Measurements from ENCODE around the gene DNAH10.

DNAH10 gene

DNA sequence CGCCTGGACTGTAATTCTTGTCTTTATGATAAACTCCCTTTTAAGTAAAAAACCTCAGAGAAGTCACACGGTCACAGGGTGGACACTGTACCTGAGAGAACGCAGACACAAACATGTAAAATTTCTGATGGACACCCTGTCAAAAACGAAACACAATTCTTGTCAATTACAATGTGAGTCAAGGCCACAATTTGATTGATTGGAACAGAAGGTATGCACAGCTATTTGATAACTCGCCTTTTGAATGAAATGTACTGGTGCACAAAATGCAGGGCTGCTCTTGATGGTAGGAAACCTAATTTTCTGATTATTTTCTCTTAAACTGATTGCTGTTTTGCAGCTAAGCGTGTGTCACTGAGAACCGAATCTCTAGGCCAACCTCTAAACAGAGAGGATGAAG, 9.2 kb downstream of the DNAH10 start:
- TF ChIP-seq, protein P1, sequence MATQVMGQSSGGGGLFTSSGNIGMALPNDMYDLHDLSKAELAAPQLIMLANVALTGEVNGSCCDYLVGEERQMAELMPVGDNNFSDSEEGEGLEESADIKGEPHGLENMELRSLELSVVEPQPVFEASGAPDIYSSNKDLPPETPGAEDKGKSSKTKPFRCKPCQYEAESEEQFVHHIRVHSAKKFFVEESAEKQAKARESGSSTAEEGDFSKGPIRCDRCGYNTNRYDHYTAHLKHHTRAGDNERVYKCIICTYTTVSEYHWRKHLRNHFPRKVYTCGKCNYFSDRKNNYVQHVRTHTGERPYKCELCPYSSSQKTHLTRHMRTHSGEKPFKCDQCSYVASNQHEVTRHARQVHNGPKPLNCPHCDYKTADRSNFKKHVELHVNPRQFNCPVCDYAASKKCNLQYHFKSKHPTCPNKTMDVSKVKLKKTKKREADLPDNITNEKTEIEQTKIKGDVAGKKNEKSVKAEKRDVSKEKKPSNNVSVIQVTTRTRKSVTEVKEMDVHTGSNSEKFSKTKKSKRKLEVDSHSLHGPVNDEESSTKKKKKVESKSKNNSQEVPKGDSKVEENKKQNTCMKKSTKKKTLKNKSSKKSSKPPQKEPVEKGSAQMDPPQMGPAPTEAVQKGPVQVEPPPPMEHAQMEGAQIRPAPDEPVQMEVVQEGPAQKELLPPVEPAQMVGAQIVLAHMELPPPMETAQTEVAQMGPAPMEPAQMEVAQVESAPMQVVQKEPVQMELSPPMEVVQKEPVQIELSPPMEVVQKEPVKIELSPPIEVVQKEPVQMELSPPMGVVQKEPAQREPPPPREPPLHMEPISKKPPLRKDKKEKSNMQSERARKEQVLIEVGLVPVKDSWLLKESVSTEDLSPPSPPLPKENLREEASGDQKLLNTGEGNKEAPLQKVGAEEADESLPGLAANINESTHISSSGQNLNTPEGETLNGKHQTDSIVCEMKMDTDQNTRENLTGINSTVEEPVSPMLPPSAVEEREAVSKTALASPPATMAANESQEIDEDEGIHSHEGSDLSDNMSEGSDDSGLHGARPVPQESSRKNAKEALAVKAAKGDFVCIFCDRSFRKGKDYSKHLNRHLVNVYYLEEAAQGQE (IDR thresholded peaks at IDR 0.05; ENCODE audit: low read depth): no peak
- TF ChIP-seq YY1 (IDR thresholded peaks at IDR 0.05; ENCODE audit: low read depth): no peak
- TF ChIP-seq, protein P2, sequence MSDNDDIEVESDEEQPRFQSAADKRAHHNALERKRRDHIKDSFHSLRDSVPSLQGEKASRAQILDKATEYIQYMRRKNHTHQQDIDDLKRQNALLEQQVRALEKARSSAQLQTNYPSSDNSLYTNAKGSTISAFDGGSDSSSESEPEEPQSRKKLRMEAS (IDR thresholded peaks at IDR 0.05): no peak
- no peak for TF ChIP-seq CEBPB (IDR thresholded peaks at IDR 0.05)
- TF ChIP-seq EGR1 (IDR thresholded peaks at IDR 0.05): no peak
- TF ChIP-seq CREB1 (IDR thresholded peaks at IDR 0.05; ENCODE audit: low read depth): no peak
- no peak for TF ChIP-seq RAD21 (IDR thresholded peaks at IDR 0.05; ENCODE audit: low read depth)
- TF ChIP-seq TCF12 (IDR thresholded peaks at IDR 0.05; ENCODE audit: low read depth): no peak
- TF ChIP-seq FOXM1 (IDR thresholded peaks at IDR 0.05; ENCODE audit: borderline replicate concordance, low read depth): no peak
- no peak for TF ChIP-seq TEAD4 (IDR thresholded peaks at IDR 0.05)
- TF ChIP-seq EP300 (IDR thresholded peaks at IDR 0.05; ENCODE audit: borderline replicate concordance): no peak
- TF ChIP-seq NFIC (IDR thresholded peaks at IDR 0.05): no peak
- TF ChIP-seq, protein P3, sequence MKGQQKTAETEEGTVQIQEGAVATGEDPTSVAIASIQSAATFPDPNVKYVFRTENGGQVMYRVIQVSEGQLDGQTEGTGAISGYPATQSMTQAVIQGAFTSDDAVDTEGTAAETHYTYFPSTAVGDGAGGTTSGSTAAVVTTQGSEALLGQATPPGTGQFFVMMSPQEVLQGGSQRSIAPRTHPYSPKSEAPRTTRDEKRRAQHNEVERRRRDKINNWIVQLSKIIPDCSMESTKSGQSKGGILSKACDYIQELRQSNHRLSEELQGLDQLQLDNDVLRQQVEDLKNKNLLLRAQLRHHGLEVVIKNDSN (IDR thresholded peaks at IDR 0.05): no peak

DNA sequence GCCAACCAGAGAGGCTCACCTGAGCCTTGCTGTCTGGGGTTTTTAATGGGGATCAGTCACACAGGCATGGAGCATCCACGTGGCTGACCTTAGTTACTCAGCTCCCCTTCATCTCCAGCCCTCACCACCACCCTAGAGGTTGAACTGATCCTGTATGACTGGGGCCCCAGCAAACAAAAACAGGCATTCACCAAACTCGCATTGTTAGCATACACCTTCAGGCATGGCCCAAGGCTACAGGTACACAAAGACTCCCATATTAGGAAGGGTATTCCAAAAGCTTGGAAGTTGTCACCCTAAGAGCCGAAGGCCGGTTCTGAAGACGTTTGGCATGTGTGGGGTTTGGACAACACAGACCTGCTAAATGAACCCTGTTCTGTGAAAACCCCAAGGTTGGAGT, 10.0 kb downstream of the DNAH10 start:
- TF ChIP-seq TEAD4 (IDR thresholded peaks at IDR 0.05): no peak
- TF ChIP-seq CEBPB (IDR thresholded peaks at IDR 0.05): no peak
- no peak for TF ChIP-seq NFIC (IDR thresholded peaks at IDR 0.05)
- no peak for TF ChIP-seq EGR1 (IDR thresholded peaks at IDR 0.05)
- TF ChIP-seq, protein P2 (IDR thresholded peaks at IDR 0.05): no peak
- no peak for TF ChIP-seq YY1 (IDR thresholded peaks at IDR 0.05; ENCODE audit: low read depth)
- TF ChIP-seq ZBTB7A (IDR thresholded peaks at IDR 0.05; ENCODE audit: low read depth): no peak
- TF ChIP-seq, protein P1 (IDR thresholded peaks at IDR 0.05; ENCODE audit: low read depth): no peak
- no peak for TF ChIP-seq TCF12 (IDR thresholded peaks at IDR 0.05; ENCODE audit: low read depth)
- no peak for TF ChIP-seq RAD21 (IDR thresholded peaks at IDR 0.05; ENCODE audit: low read depth)
- no peak for TF ChIP-seq CREB1 (IDR thresholded peaks at IDR 0.05; ENCODE audit: low read depth)
- TF ChIP-seq, protein P3 (IDR thresholded peaks at IDR 0.05): no peak
- TF ChIP-seq FOXM1 (IDR thresholded peaks at IDR 0.05; ENCODE audit: borderline replicate concordance, low read depth): no peak
- no peak for TF ChIP-seq EP300 (IDR thresholded peaks at IDR 0.05; ENCODE audit: borderline replicate concordance)
- TF ChIP-seq TAF1 (IDR thresholded peaks at IDR 0.05; ENCODE audit: low read depth): no peak

DNA sequence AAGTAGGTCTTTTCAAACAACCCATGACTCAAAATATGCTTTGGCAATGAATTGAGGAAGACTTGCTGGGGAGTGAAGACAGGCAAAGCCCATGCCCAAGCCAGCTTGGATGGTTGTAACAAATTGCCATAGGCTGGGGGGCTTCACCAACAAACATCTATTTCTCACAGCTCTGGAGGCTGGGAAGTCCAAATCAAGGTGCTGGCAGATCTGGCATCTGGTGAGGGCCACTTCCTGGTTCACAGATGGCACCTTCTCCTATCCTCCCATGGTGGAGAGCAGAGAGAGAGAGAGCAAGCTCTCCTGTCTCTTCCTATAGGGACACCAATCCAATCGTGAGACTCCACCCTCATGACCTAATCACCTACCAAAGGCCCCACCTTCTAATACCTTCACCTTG, 11.3 kb downstream of the DNAH10 start:
- TF ChIP-seq TAF1 (IDR thresholded peaks at IDR 0.05; ENCODE audit: low read depth) (no peak), CEBPB (IDR thresholded peaks at IDR 0.05) (no peak), TEAD4 (IDR thresholded peaks at IDR 0.05) (no peak), CREB1 (IDR thresholded peaks at IDR 0.05; ENCODE audit: low read depth) (no peak), ZBTB7A (IDR thresholded peaks at IDR 0.05; ENCODE audit: low read depth) (no peak), NFIC (IDR thresholded peaks at IDR 0.05) (no peak), EP300 (IDR thresholded peaks at IDR 0.05; ENCODE audit: borderline replicate concordance) (no peak), FOXM1 (IDR thresholded peaks at IDR 0.05; ENCODE audit: borderline replicate concordance, low read depth) (no peak), YY1 (IDR thresholded peaks at IDR 0.05; ENCODE audit: low read depth) (no peak), TCF12 (IDR thresholded peaks at IDR 0.05; ENCODE audit: low read depth) (no peak), RAD21 (IDR thresholded peaks at IDR 0.05; ENCODE audit: low read depth) (no peak), EGR1 (IDR thresholded peaks at IDR 0.05) (no peak)
- TF ChIP-seq, protein P3 (IDR thresholded peaks at IDR 0.05): no peak
- TF ChIP-seq, protein P1 (IDR thresholded peaks at IDR 0.05; ENCODE audit: low read depth): no peak
- TF ChIP-seq, protein P2 (IDR thresholded peaks at IDR 0.05): no peak

Data from Ishikawa (cell line).